IMR-90 (cell line): Measurements from ENCODE around the gene CALN1. TPM values are rescaled to one million over a fixed set of nuclear protein-coding genes. Genes with fewer than 3 reads are reported as not detected.

Experiments used
- ATAC-seq: fragments of 200-7000 bp; cut with Tn5 transposase; 2 replicates; pipeline ENCODE4 v1.9.1; 2020; ENCODE audit warnings: low read depth, mild to moderate bottlenecking, moderate library complexity
- BruUV-seq: library from RNA; stranded (reverse); fragments of 400-500 nt; replicated peaks from 2 replicates; lab custom pipeline; 2021; lab: Mats Ljungman, UMichigan
- CTCF ChIA-PET: fragments of 300-600 bp; formaldehyde crosslinking; extraction: SDS; loops from one replicate; lab custom pipeline; 2021; ENCODE audit warnings: antibody characterized with exemption; lab: Yijun Ruan, JAX
- POLR2A ChIA-PET: fragments of 300-600 bp; sonication (Branson Sonifier 250); formaldehyde crosslinking; loops from one replicate; lab custom pipeline; 2022; ENCODE audit warnings: antibody characterized with exemption; ENCODE audit not compliant: unreplicated experiment; lab: Charles Lee
- DNase-seq: peaks from one replicate; pipeline ENCODE4 v3.0.0; 2013
- H2AFZ ChIP-seq: replicated peaks from 2 replicates; pipeline ENCODE3; 2013; ENCODE audit warnings: low read length, mild to moderate bottlenecking; ENCODE audit not compliant: poor library complexity
- H2AK5ac ChIP-seq: 2 replicates; pipeline ENCODE4 v1.6.1; 2013; ENCODE audit warnings: low read depth, low read length, inconsistent platforms
- H2AK9ac ChIP-seq: replicated peaks from 2 replicates; pipeline ENCODE3; 2013; ENCODE audit warnings: mild to moderate bottlenecking, low read depth, low read length, moderate library complexity; ENCODE audit not compliant: poor library complexity
- H2BK120ac ChIP-seq: 2 replicates; pipeline ENCODE4 v1.6.1; 2013; ENCODE audit warnings: low read depth, low read length, inconsistent platforms
- H2BK15ac ChIP-seq: 3 replicates; pipeline ENCODE4 v1.6.1; 2013; ENCODE audit warnings: low read depth, low read length, inconsistent platforms
- H2BK20ac ChIP-seq: 2 replicates; pipeline ENCODE4 v1.6.1; 2013; ENCODE audit warnings: low read depth, mild to moderate bottlenecking, inconsistent platforms, low read length, moderate library complexity
- H2BK5ac ChIP-seq: 2 replicates; pipeline ENCODE4 v1.6.1; 2013; ENCODE audit warnings: mild to moderate bottlenecking, low read depth, low read length, inconsistent platforms; ENCODE audit not compliant: poor library complexity, severe bottlenecking
- H3K14ac ChIP-seq: replicated peaks from 2 replicates; pipeline ENCODE4 v1.6.1; 2013; ENCODE audit warnings: low read depth, low read length, inconsistent platforms
- H3K18ac ChIP-seq: 2 replicates; pipeline ENCODE4 v1.6.1; 2013; ENCODE audit warnings: low read depth, low read length, control low read depth
- H3K23ac ChIP-seq: 2 replicates; pipeline ENCODE4 v1.6.1; 2013; ENCODE audit warnings: low read depth, low read length, inconsistent platforms
- H3K27ac ChIP-seq: 2 replicates; pipeline ENCODE4 v1.5.1; 2013; ENCODE audit warnings: mild to moderate bottlenecking, control low read depth, low read length; ENCODE audit not compliant: insufficient read depth
- H3K27me3 ChIP-seq: 2 replicates; pipeline ENCODE4 v1.6.1; 2013; ENCODE audit warnings: low read length; ENCODE audit not compliant: control insufficient read depth, insufficient read depth
- H3K36me3 ChIP-seq: 2 replicates; pipeline ENCODE4 v1.6.1; 2013; ENCODE audit warnings: low read length, mixed read lengths; ENCODE audit not compliant: control insufficient read depth, insufficient read depth
- H3K4ac ChIP-seq: 2 replicates; pipeline ENCODE4 v1.6.1; 2013; ENCODE audit warnings: low read depth, low read length, inconsistent platforms
- H3K4me1 ChIP-seq: 2 replicates; pipeline ENCODE4 v1.6.1; 2013; ENCODE audit warnings: low read length, mixed read lengths; ENCODE audit not compliant: control insufficient read depth, insufficient read depth
- H3K4me2 ChIP-seq: 2 replicates; pipeline ENCODE4 v1.6.1; 2013; ENCODE audit warnings: low read depth, mild to moderate bottlenecking, control low read depth, low read length, moderate library complexity
- H3K4me3 ChIP-seq: 2 replicates; pipeline ENCODE4 v1.5.1; 2013; ENCODE audit warnings: low read depth, mild to moderate bottlenecking, control low read depth, low read length, moderate library complexity; ENCODE audit not compliant: insufficient read depth
- H3K56ac ChIP-seq: 2 replicates; pipeline ENCODE4 v1.6.1; 2013; ENCODE audit warnings: low read length, inconsistent platforms; ENCODE audit not compliant: insufficient read depth; ENCODE audit errors: extremely low read depth
- H3K79me1 ChIP-seq, 2 experiments: 2 replicates each; pipeline ENCODE4 v1.6.1; 2013; ENCODE audit warnings: low read length in 2 of 2, inconsistent platforms in 1 of 2, low read depth in 1 of 2
- H3K9ac ChIP-seq: 2 replicates; pipeline ENCODE4 v1.6.1; 2013; ENCODE audit warnings: low read depth, low read length, control low read depth
- H3K9me1 ChIP-seq: 2 replicates; pipeline ENCODE4 v1.6.1; 2013; ENCODE audit warnings: low read length, inconsistent platforms; ENCODE audit not compliant: insufficient read depth
- H3K9me3 ChIP-seq: 2 replicates; pipeline ENCODE4 v1.6.1; 2013; ENCODE audit warnings: low read length; ENCODE audit not compliant: control insufficient read depth, insufficient read depth
- H4K20me1 ChIP-seq: 2 replicates; pipeline ENCODE4 v1.6.1; 2013; ENCODE audit warnings: low read length, inconsistent platforms; ENCODE audit not compliant: insufficient read depth
- H4K5ac ChIP-seq: 2 replicates; pipeline ENCODE4 v1.6.1; 2013; ENCODE audit warnings: mild to moderate bottlenecking, low read depth, low read length, control low read depth
- H4K8ac ChIP-seq, 2 experiments: 2 replicates each; pipeline ENCODE4 v1.6.1; 2013; ENCODE audit warnings: low read depth in 2 of 2, low read length in 2 of 2, control low read depth in 1 of 2, inconsistent platforms in 1 of 2
- H4K91ac ChIP-seq: 2 replicates; pipeline ENCODE4 v1.6.1; 2013; ENCODE audit warnings: low read depth, low read length, inconsistent platforms; ENCODE audit not compliant: insufficient read depth
- CEBPB ChIP-seq: IDR thresholded peaks from 2 replicates; pipeline ENCODE4 v1.6.1; 2012; ENCODE audit warnings: low read depth, low read length, improper control_type of control experiment
- CHD1 ChIP-seq: IDR thresholded peaks from 2 replicates; pipeline ENCODE4 v1.6.1; 2012; ENCODE audit warnings: low read depth, low read length, improper control_type of control experiment
- CTCF ChIP-seq: conservative IDR thresholded peaks from 2 replicates; pipeline ENCODE4 v1.5.1; 2012; ENCODE audit warnings: mild to moderate bottlenecking, low read depth, low read length, improper control_type of control experiment
- FOS ChIP-seq: fragments of 150-350 bp; IDR thresholded peaks from 2 replicates; pipeline ENCODE4 v1.6.1; 2016; ENCODE audit warnings: low read depth, low read length
- MAFK ChIP-seq: IDR thresholded peaks from 2 replicates; pipeline ENCODE4 v1.6.1; 2012; ENCODE audit warnings: low read depth, low read length, improper control_type of control experiment
- MAZ ChIP-seq: IDR thresholded peaks from 2 replicates; pipeline ENCODE4 v1.6.1; 2012; ENCODE audit warnings: low read depth, mild to moderate bottlenecking, low read length, improper control_type of control experiment, moderate library complexity, borderline replicate concordance
- NFE2L2 ChIP-seq: fragments of 150-350 bp; IDR thresholded peaks from 2 replicates; pipeline ENCODE4 v1.6.1; 2016; ENCODE audit warnings: low read depth, mild to moderate bottlenecking, low read length
- POLR2A ChIP-seq: IDR thresholded peaks from 2 replicates; pipeline ENCODE4 v1.6.1; 2012; ENCODE audit warnings: mild to moderate bottlenecking, low read depth, low read length
- RAD21 ChIP-seq: IDR thresholded peaks from 2 replicates; pipeline ENCODE4 v1.6.1; 2012; ENCODE audit warnings: low read length, improper control_type of control experiment
- RCOR1 ChIP-seq: IDR thresholded peaks from 2 replicates; pipeline ENCODE4 v1.6.1; 2012; ENCODE audit warnings: mild to moderate bottlenecking, low read length, improper control_type of control experiment; ENCODE audit not compliant: insufficient replicate concordance
- RFX5 ChIP-seq: IDR thresholded peaks from 2 replicates; pipeline ENCODE4 v1.8.0; 2012; ENCODE audit warnings: low read depth, mild to moderate bottlenecking, low read length, moderate library complexity
- SMC3 ChIP-seq: fragments of 150-350 bp; IDR thresholded peaks from 2 replicates; pipeline ENCODE4 v1.6.1; 2016; ENCODE audit warnings: low read depth, mild to moderate bottlenecking, antibody characterized with exemption, low read length, moderate library complexity
- WGBS, 2 experiments: methylation state at CpG; one replicate each; pipeline versions ENCODE4 v1.1.5 to v1.1.7; 2013; ENCODE audit warnings: missing lambda C conversion rate in 2 of 2; ENCODE audit not compliant: insufficient read length in 1 of 2; ENCODE audit errors: extremely low coverage in 2 of 2; 5-methylcytosine and 5-hydroxymethylcytosine counted together
- dilution Hi-C: fragments of 300-500 bp; cut with HindIII; formaldehyde crosslinking; loops from one replicate; pipeline ENCODE4 v1.14.3; 2018; ENCODE audit warnings: low sequenced_read_pairs; ENCODE audit not compliant: unreplicated experiment
- in situ Hi-C: fragments of 300-500 bp; cut with MboI; formaldehyde crosslinking; loops from 3 replicates; pipeline ENCODE4 v1.14.3; 2019; ENCODE audit warnings: low sequenced_read_pairs, inconsistent platforms, mixed read lengths
- intact Hi-C: fragments of 100-400 bp; cut with micrococcal nuclease; formaldehyde crosslinking; loops from 2 replicates; pipeline ENCODE4 v1.10.0; 2022
- polyA plus RNA-seq, 3 experiments: library from polyadenylated mRNA; depleted of rRNA; stranded (reverse); fragments of >200 nt; gene quantifications; 2 replicates each; pipeline ENCODE4 v1.2.3, GENCODE V29; 2012; ENCODE audit warnings: low replicate concordance in 1 of 3
- total RNA-seq: library from RNA; depleted of rRNA; stranded (reverse); fragments of >200 nt; gene quantifications from 2 replicates; pipeline ENCODE4 v1.2.3, GENCODE V29; 2012

Gene CALN1
- total and polyA plus RNA-seq, 2 of the 4 experiments (the other 2 are of a cell fraction), result not detected

- Histone ChIP-seq H3K4me3 (no peak overlapping the region), H4K5ac (no peak overlapping the region), H2BK15ac (no peak overlapping the region), H3K56ac (no peak overlapping the region), H3K4me1 (no peaks in the 10 kb centered on the region), H2BK120ac (no peak overlapping the region), H4K20me1 (no peaks in the 10 kb centered on the region), H2AK9ac (no peak overlapping the region), H3K27me3 (no peaks in the 10 kb centered on the region), H2AFZ (no peak overlapping the region), H3K4me2 (no peak overlapping the region), H3K9me3 (peaks cover 3% of the 10 kb centered on the region; the same call in 1 of the 2 replicates), H3K4ac (no peak overlapping the region), H2BK5ac (no peak overlapping the region), H3K79me1 (no peaks in the 10 kb centered on the region), H2BK20ac (no peak overlapping the region), H3K9ac (no peak overlapping the region), H3K36me3 (no peaks in the 10 kb centered on the region), H4K91ac (no peak overlapping the region), H3K23ac (no peak overlapping the region), H4K8ac (no peak overlapping the region), H3K27ac (no peak overlapping the region), H3K14ac (no peak overlapping the region), H2AK5ac (no peak overlapping the region), H3K18ac (no peak overlapping the region), H3K9me1 (no peaks in the 10 kb centered on the region)
- ATAC-seq, result no peak
- CTCF ChIA-PET, result no interaction called here
- TF ChIP-seq RAD21, result no peak
- no peak for TF ChIP-seq FOS
- no peak for TF ChIP-seq CEBPB
- TF ChIP-seq MAFK, result no peak
- no peak for TF ChIP-seq RCOR1
- no peak for TF ChIP-seq CTCF
- TF ChIP-seq SMC3, result no peak
- no peak for TF ChIP-seq CHD1
- TF ChIP-seq POLR2A, result no peak
- no peak for TF ChIP-seq MAZ
- no peak for TF ChIP-seq RFX5
- no peak for TF ChIP-seq NFE2L2
- intact Hi-C loops, result no loop called here
- DNase-seq, result no peak
- WGBS, 2 experiments, result no CpG with 5 or more reads among the region's 5 CpGs
- dilution Hi-C loops, result no loop called here
- POLR2A ChIA-PET, result no interaction called here
- in situ Hi-C loops, result no loop called here
- no TSS peak for BruUV-seq
Observed at GRCh38 chr7:72298091-72298490, 114.0 kb downstream of the CALN1 start.
